Right ventricle myocardium superior (tissue), 1 donor: ENCODE measurements around the gene ROR1. TPM values are rescaled to one million over a fixed set of nuclear protein-coding genes. Genes with fewer than 3 reads are reported as not detected.

Source experiments
- ATAC-seq: fragments of 200-7000 bp; cut with Tn5 transposase; one replicate; pipeline ENCODE4 v1.9.1; 2020; ENCODE audit warnings: mild to moderate bottlenecking; ENCODE audit not compliant: poor library complexity
- DNase-seq: peaks from one replicate; pipeline ENCODE4 v3.0.0-alpha.2; 2020
- intact Hi-C: fragments of 100-400 bp; cut with DNase I; formaldehyde crosslinking; loops from one replicate; pipeline ENCODE4 v1.11.2; 2022
- total RNA-seq: library from RNA; stranded (reverse); fragmentation: NEBNext Ultra II Directional; extraction: Animal tissue kit (Norgen Biotek cat#: 25700); gene quantifications from one replicate; pipeline ENCODE4 v1.2.1, GENCODE V29; 2021
- donor health status: DM: no; HTN: yes; CAD: no; lungs with severe emphysema.

Gene ROR1
- total RNA-seq, 1 donor from 2014 or later: 8.6 TPM

DNA sequence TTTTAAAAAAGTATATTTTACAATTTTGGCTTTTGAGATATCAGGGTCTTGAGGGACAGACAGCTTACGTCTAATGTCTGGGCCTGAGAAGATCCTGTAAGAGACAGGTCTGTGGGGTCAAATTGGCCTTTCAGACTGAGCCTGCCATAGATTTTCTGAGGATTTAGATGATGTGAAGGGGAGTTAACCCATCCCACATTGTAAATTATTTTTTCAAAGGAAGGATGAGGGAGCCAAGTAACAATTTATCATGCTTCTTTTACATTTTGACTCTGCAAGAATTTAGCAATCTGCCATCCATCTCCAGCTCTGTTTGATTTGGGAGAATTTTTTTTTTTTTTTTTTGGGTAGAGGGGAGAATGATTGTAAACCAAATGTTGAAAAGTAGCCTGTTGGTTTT lies 160.9 kb downstream of the ROR1 start:
- DNase-seq: no peak
- intact Hi-C loops: loop anchor here (10.0 kb wide), 2 partner anchors 200 to 240 kb away; no protein-coding TSS in a partner anchor
- ATAC-seq: no peak

DNA sequence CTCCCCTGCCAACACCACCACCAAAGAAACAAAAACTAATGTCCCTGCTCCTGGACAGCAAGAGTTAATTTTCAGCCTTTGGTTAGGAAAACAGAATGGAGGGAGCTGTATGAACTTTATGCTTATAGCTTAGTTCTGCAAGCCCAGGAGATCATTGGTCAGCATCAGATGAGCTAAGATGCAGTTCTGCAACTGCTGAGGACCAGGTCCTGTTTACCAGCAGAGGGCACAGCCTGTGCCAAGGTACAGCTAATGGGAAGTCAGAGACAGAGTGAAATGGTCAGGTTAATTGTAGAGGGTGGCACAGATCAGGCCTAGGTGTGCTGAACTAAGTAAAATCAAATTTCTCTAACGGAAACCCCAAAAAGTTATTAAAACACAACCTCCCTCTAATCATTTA lies 161.3 kb downstream of the ROR1 start:
- ATAC-seq (peak; percentile 80), DNase-seq (no peak)
- intact Hi-C loops: loop anchor here (10.0 kb wide), 2 partner anchors 200 to 240 kb away; no protein-coding TSS in a partner anchor

DNA sequence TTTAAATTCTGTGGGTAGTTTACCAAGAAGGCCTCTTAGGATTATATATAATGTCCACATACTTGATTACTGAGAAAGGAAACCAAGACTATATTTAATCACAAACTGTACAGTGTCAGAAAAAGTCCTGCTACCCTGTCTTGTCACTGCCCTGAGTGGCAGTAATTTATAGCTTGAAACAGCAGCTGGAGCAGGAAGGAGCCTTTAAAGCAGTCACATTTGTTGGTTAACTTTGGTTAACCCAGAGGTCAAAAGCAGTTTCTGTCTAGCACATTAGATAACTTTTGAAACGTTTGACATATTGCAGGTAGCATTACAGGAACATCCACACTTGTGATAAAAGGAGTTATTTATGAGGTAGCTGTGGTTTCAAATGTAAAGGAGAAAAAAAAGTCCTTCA lies 161.7 kb downstream of the ROR1 start:
- intact Hi-C loops: loop anchor here (10.0 kb wide), 2 partner anchors 199 to 241 kb away; no protein-coding TSS in a partner anchor
- ATAC-seq (peak; percentile 44), DNase-seq (no peak)

DNA sequence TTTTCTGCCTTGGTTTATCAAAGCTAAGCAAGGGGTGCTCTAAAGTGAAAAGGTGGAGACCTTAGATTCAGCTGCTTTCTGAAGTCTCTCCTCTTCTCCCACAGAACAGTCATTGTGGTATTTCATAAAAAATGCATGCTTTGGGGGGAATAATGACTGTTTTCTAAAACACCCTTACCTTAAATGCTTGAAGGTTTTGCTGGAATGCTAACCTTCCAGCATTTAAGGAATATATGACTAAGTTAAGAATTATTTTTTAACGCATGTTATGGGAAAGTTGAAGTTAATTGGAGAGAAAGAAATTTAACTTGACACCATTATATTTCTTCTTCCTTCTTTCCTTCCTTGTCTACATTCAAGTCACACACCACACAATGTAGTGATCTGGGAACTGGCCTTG lies 162.5 kb downstream of the ROR1 start:
- no peak for DNase-seq
- intact Hi-C loops: loop anchor here (10.0 kb wide), 2 partner anchors 199 to 241 kb away; no protein-coding TSS in a partner anchor
- no peak for ATAC-seq

DNA sequence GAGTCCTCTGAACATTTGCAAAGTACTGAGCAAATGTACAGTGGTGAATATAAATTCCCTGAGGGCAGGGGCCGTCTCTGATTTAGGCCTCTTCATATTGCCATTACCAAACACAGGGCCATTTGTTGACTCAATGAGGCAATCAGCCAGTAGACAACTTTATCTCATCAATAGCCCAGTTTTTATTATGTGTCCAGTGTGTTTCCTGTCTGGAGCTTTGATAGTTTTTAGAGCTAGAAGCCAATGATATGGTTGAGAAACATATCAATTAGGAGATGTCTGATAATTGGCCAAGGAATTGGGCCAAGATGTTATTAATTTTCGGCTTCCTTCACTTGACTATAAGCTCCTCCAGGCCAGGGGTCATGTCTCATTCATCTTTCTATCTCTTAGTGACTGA lies 163.0 kb downstream of the ROR1 start:
- intact Hi-C loops: loop anchor here (10.0 kb wide), 2 partner anchors 198 to 242 kb away; no protein-coding TSS in a partner anchor
- DNase-seq (no peak), ATAC-seq (no peak)

DNA sequence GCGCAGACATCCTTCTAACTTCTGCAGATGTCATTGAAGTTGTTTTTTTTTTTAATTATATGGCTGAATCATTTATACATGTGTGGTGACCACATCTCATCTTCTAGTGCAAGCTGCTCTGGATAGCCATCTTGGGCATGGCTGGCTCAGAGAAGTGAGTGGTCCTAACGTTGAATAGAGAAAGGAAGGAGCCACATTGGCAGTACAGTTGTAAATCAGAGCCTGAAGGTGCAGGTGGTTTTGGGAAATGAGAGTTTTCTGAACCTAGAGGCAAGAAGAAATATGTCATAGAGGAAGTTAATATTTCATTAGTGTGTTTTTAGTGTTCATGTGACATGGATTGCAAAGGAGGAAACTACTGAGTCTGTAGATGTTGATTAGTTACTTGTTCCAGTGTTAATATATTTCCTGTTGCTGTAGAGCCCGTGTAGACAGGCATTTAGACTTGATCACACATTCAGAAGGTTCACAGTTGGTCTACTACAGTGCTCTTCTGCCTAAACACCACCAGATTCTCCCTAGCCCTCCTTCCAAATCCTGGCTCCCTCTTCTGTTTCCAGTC lies 163.7 kb downstream of the ROR1 start:
- no peak for DNase-seq
- intact Hi-C loops: loop anchor here (10.0 kb wide), 2 partner anchors 197 to 243 kb away; no protein-coding TSS in a partner anchor
- no peak for ATAC-seq

DNA sequence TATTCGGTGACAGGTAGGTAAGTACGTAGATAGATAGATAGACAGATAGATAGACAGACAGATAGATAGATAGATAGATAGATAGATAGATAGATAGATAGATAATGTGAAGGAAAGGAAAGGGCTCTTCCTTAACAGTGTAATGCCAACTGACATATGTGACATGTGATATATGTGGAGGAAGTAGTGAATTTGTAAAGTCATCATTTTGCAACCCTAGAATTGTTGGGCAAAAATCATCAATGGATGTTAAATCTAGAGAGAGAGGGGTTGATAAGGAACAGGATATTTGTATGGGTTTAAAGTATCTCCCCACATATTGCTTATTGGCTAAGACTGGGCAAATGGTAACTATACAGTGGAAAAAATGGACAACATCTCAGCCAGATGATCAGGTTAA lies 166.6 kb downstream of the ROR1 start:
- intact Hi-C loops: no loop called here
- no peak for ATAC-seq
- no peak for DNase-seq

DNA sequence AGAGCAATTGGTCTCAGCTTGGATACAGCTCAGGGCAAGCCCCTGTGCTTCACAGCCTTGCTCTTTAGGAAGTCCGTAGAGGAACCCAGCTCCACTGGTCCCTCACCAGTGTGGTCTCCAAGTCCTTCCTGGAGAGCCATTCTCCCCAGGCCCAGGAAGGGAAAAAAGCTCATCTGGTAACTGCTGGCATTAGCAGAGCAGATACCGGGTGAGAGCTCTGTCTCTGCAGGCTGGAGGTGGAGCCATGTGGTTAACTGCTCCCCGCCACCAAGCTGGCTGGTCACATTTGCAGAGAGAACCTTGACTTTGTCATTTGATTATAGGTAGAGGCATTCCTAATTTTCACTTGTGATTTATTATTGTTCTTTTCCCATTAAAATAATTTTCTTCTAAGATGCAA lies 169.6 kb downstream of the ROR1 start:
- intact Hi-C loops: no loop called here
- no peak for DNase-seq
- no peak for ATAC-seq

DNA sequence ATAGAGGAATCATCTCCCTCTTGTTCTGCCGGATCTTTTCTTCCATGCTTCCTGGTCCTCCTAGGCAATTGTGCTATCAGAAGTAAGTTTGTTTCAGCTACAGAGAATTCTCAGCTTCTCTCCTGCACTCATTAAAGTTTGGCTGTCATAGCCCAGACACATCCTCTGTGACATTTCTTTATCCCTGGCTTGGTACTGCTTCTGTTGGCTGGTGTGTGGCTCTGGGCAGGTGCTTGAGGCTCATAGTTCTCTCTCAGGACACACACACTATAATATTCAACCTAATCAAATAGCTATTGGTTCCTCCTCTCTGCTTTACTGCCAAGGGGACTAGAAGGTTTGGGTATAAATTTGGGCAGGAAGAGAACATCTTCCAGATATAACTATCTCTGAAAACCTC lies 172.1 kb downstream of the ROR1 start:
- intact Hi-C loops: no loop called here
- no peak for DNase-seq
- ATAC-seq: peak; percentile 61

DNA sequence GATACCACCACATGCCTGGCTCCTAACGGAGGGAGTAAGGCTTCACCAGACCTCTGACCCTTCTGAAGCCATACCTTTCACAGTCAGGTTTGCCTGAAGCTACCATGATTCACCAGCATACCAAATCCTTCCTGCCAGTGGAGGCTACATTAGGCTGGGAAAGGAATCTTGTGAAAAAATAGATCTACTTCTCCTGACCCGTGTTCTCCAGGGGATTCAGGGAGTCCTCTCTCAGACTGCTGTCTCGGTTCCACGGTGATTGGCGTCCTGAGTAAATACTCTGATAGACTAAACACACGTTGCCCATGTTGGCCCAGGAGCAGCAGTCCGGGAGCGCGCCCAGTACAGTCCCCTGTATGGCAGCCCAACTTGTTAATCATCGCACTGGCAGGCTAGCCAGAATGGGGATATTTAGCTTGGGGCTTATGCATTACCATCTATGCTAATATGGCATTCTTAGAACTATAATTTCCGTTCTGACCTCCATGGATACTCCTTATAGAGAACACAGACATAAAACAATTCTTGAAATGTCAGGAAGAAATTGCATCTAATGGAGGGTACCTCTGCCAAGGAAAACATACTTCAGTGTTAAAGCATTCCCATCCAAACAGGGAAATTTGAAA lies 173.2 kb downstream of the ROR1 start:
- peak; percentile 66 for ATAC-seq
- intact Hi-C loops: no loop called here

DNA sequence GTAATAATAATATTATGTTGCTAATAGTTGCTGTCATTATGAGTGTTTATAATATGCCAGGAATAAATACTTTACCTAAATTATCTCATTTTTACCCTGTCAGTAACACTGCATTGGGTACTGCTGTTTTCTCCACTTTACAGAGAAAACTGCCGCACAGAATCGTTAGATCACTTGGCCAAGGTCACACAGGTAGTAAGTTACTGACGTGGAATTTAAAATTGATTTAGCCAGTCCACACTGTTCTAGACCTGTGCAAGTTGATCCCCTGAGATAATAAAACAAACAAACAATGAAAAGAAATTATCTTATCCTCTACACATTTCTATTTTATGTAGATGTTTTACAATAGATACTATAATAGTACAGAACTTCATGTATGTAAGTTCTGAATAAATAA lies 174.1 kb downstream of the ROR1 start:
- DNase-seq (no peak), ATAC-seq (no peak)
- intact Hi-C loops: no loop called here

More for the DNA sequence above, 173.2 kb downstream of the ROR1 start:
- peak; percentile 50 for DNase-seq

DNA sequence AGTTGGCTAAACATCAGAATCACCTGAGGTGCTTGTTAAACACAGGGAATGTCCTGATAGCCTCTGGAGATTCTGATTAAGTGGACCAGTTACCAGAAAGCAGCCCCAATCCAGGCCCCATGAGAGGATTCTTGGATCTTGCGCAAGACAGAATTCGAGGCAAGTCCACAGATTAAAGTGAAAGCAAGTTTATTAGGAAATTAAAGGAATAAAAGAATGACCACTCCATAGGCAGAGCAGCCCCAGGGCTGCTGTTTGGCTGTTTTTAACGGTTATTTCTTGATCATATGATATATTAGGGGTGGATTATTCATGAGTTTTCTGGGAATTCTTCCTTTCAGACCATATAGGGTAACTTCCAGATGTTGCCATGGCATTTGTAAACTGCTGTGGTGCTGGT lies 176.2 kb downstream of the ROR1 start:
- no peak for DNase-seq
- intact Hi-C loops: no loop called here
- ATAC-seq: peak; percentile 50

DNA sequence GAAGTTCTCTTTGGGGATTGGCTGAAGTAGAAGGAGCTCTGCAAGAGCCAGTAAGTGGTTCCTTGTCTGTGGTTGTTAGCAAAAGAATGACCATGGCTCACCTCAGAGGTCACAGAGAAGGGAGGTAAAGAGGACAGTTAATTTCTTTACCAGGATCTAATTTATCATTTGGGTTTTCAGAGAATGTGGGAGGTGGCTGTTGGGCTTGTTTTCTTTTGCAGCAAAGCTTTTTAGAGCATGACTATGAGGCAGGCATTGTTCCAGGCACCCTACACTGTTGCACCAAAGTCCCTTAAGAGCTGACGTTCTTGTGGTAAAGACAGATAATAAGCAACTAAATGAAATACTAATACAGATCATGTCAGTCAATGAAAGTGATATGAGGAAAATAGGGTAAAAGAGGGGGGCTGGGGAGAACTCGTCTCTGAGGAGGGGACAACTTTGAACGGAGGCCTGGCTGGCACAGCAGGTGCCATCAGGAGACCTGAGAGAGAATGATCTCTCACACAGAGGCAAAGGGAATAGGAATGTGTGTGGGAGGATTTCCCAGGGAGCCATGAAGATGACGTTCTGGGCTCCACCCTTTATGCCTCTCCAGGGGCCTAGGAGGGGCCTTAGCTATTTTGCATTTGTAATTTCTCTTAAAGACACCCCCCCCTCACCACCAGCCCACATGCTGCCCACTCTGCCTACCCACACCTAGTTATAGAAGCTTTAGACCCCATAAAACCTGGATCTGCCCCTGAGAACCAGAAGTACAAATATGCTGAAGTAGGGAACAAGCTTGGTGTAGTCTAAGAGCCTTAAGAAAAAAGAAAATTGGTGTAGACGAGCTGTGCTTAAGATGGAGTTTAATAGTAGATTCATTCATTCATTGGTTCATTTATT lies 177.5 kb downstream of the ROR1 start:
- intact Hi-C loops: no loop called here
- DNase-seq (no peak), ATAC-seq (no peak)

DNA sequence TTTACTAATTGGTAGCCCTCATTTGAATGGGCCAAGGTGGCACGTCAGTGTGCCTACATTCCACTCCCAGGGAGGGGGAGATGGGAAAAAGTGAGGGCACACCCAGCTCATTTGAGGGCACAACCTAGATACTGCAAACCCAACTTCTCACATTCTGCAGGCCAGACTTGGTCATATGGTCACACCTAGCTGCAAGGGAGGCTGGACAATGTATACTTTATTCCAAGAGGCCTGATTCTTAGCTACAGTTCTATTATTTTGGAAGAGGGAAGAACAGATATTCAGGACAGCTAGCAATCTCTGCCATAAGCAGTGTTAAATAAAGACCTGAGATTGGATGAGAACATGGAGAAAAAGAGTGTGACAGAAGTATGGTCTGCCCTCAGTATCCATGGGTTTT lies 180.4 kb downstream of the ROR1 start:
- ATAC-seq (no peak), DNase-seq (no peak)
- intact Hi-C loops: no loop called here

DNA sequence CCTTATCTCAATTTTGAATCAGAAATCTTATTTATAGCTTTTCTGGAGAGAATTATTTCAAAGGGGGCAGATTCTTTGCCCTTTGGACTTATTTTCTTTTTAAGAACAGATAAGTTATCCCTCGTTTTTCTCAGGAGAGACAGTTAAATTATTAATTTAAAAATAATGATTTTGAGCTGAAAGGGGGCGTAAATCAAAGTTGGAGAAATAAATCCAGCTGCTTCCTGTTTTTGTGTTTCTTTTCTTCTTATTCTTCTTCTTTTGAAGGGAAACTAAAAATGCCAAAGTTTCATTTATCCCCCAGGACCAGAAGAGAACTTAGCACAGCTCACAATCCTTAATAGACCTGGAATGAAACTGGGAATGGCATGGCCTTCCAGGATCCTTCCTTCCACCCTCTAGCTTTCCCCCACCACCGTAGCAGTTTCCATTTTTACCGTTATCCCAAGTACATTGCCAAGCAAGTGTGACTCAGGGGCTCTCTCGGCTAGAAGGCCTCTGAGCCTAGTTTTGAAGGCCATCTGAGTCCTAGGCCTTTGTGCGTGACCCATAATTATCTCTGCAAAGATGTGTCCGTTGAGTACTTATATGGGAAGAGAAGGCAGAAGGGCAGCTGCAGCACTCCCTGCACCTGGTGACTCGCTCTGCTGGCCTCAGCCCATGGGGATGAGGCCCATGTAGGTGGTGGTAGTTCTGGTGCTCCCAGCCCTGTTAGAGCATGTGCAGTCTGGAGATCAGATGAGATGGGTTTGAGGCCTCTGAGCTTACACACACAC lies 181.7 kb downstream of the ROR1 start:
- no peak for ATAC-seq
- DNase-seq: no peak
- intact Hi-C loops: no loop called here

DNA sequence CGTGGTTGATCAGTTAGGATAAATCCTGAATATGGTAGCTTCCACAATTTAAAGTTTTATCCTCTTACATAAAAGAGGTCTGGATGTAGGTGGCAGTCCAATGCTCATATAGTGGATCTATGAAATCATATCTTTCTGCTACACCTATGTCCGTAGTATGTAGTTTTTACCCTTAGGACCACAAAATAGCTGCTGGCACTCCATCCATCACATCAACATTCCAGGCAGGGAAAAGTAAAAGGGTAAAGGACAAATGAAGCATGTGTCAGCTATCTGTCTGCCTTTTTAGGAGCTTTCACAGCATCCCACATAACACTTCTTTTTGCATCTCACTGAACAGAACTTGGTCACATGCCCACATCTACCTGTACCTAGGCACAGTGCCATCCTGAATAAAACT lies 184.7 kb downstream of the ROR1 start:
- intact Hi-C loops: no loop called here
- DNase-seq (no peak), ATAC-seq (no peak)

DNA sequence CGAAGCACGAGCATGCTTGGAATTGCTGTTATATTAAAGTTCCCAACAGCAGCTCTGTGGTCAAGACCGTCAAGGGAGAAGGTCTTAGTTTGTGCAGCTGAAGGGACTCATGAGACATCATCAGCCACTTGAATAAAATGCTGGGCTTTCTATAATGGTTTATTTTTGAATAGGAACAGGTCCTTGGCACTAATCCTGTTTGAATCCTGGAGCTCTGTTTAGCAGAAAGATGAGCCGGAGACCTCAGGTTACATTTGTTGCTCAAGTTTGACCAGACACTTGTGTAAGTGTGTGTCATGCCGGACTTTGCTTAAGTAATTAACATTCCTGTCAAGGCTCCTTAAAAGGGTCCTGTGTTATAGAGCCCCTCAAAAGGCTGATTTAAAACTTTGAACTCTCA lies 186.5 kb downstream of the ROR1 start:
- intact Hi-C loops: no loop called here
- no peak for ATAC-seq
- DNase-seq: no peak

DNA sequence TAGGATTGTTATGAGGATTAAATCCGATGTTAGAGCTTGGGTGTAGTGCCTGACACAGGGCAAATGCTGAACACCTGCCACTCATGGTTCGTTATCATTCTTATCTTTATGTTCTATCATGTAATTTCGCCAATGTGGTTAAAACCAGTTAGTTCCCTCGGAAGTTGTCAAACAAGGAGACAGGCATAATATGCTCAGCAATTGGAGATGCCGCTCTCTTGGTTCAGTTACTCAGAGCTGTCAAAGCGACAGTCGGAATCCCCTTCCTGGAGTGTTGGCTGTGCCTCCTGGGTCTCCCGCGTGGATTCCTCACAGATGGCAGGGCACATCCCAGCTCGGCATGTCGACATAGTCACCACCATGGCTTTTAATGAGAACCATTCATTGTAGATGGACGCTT lies 192.2 kb downstream of the ROR1 start:
- ATAC-seq: no peak
- DNase-seq: no peak
- intact Hi-C loops: no loop called here

DNA sequence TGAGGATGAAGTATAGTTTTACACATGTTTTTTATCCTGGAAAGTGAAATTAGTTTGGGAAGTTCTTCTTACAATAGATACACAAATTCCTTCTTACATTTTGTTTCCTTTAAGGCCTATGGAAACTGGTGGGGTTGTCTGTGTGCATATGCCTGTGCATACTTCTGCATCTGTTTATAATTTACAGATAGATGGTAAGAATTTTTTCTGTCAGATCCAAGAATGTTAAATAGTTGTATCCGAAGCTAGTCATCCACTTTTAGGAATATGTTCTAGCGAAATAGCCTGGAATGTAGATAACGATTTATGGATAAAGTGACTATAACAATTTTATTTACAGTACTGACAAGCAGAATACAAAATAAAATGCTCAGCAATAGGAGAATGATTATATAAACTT lies 194.1 kb downstream of the ROR1 start:
- DNase-seq (no peak), ATAC-seq (no peak)
- intact Hi-C loops: no loop called here
